Kasumi-1 (cell line): ENCODE data around the gene MAD1L1.
"Not testable (repeated sequence)": the region's sequence is repeated elsewhere in the genome, so short reads cannot be mapped to it uniquely, and the experiment has no call there.

ENCODE experiments used
- DNase-seq, 2 experiments: peaks; one replicate each; lab custom pipeline; 2025; lab: John Stamatoyannopoulos, UW

MAD1L1 gene

DNA sequence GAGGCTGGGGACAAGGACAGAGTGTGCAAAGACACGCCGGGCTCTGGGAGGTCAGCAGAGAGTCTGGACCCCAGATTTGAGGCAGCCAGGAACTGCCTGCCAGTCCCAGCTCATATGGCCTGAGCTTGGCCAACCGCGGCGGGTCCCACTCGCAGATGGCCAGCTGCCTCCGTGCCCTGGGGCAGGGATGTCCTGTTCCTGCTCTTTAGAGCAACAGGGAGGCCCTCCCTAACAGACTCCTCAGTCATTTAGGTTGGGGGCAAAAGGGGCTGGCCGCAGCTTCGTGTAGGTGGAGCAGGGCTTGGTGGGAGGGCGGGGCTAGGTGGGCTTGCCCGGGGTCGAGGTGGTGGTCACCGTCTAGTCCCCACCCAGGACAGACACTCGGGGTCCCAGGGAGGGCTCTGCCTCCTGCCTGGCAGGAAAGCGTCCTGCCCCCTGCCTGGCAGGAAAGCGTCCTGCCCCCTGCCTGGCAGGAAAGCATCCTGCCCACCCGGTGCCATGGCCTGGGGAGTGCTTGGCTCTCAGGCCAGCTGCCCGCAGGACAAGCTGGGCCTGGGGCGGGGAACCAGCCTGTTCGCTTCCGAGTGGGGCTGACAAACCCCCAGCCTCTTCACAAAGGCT, 393.7 kb downstream of the MAD1L1 start:
- DNase-seq = not testable (repeated sequence)

DNA sequence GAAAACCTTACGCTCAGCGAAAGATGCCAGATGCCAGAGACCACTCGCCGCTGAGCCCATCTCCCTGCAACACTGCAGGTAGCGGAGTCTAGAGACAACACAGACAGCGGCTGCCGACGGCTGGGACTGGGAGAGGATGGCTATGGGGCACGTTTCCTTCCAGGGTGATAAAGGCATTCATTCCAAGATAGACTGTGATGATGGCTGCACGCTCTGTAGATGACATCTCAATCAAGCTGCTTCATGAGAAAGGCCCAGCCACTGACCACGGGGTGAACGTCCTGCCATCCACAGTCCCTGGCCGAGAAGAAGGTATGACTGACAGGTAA, 394.2 kb downstream of the MAD1L1 start:
- DNase-seq = not testable (repeated sequence)

DNA sequence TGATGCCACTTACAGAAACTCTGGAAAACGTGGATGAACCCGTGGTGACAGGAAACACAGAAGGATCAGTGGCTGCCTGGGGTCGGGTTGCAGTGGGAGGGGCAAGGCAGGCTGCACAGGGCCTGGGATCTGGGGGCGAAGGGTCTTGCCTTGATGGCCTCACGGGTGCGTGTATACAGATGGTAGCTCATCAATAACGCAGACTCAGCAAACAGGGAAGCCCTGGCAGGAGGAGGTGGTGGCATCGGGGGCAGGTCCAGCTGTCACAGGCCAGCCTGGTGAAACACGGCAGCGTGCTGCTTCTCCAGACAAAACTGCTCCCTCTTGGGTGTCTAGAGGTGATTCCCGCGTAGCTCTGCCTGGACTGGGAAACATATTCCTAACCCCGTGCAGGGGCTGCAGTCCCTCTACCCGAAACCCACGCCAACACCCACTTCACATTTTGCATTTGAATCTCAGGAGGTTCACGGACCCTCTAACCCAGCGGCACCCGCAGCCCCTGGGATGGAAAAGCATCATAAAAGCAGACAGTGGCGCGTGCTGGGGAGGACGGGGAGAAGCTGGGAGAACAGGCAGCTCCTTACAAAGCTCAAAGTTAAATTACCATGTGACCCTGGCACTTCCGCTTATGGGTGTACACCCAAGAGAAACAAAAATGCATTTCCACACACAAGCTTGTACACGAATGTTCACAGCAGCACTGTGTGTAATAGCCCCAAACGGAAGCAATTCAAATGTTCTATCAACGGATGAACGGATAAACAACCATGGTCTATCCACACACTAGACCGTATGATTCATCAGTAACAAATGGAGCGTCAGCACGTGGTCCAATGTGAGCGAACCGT, 394.8 kb downstream of the MAD1L1 start:
- not testable (repeated sequence) for DNase-seq

DNA sequence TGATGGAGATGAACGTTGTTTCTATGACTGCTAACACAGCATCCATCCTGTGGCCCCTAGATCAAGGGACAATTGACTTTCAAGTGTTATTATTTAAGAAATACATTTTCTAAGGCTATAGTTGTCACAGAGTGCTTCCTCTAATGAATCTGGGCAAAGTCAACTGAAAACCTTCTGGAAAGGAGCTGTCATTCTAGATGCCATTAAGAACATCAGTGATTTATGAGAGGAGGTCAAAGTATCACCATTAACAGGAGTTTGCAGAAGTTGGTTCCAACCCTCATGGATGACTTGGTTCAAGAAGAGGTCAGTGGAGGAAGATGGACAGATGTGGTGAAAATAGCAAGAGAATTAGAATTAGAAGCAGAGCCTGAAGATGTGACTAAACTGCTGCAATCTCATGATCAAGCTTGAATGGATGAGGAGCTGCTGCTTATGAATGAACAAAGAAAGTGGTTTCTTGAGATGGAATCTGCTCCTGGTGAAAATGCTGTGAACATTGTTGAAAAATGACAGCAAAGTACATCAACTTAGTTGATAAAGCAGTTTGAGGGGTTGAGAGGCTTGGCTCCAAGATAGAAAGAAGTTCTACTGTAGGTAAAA, 400.7 kb downstream of the MAD1L1 start:
- not testable (repeated sequence) for DNase-seq

DNA sequence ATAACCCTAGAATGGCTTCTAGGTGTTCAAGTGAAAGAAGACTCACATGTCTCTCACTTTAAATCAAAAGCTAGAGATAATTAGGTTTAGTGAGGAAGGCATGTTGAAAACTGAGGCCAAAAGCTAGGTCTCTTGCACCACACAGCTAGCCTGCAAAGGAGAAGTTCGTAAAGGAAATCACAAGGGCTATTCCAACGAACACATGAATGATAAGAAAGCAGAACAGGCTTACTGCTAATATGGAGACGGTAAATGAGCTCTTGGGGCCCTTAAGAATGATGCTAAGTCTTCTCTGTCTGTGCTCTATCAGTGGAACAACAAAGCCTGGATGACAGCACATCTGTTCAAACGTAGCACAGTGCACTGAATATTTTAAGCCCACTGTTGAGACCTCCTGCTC, 401.3 kb downstream of the MAD1L1 start:
- DNase-seq = not testable (repeated sequence)

DNA sequence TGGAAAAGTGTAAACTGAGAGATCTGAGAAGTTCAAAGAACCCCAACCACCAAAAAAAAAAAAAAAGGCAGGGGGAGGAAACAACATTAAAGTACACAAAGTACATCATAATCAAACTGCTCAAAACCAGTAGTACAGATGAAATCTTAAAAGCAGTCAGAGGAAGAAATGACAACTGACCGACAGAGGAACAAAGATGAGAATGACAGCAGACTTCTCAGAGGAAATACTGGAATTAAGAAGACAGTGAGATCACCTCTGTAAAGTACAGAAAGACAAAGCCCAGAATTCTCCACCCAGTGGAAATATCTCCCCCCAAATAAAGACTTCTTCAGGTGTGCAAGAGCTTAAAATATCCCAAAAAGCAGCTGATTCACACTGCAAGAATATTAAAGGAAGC, 403.1 kb downstream of the MAD1L1 start:
- DNase-seq = not testable (repeated sequence)

DNA sequence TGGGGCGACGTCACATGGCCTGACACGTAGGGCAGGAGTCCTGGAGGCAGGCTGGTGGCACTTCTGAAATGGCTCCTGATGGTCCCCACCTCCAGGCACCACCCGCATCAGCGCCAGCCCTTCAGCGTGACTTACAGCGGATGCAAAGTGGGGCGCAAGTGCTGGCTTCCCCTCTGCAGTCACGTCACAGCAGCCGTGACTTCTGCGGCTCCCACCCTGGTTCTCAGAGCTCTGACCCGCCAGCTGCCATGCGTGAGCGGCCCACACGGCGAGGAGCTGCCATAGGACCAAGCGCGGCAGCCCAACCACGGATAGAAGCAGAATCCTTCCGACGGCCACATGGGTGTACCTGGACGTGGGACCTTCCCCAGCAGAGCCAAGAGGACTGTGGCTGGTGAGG, 403.6 kb downstream of the MAD1L1 start:
- DNase-seq = no peak

DNA sequence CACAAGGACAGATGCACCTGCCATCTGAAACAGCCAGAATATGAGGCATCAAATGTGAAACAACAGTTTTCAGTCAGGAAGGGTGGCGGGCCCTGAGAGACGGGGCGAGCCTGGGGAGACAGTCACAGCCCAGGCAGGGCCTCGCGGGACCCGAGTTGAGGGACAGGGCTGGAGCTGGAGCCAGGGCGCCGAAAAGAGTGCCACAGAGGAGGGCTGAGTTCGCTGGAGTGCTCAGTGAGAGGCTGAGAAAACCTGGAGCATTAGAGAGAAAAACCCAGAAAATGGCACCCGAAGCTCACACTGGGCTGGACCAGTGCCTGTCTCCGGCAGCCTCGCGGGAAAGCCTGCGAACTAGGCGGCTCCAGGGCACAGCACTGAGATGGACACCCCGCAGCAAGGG, 404.6 kb downstream of the MAD1L1 start:
- DNase-seq = not testable (repeated sequence)

DNA sequence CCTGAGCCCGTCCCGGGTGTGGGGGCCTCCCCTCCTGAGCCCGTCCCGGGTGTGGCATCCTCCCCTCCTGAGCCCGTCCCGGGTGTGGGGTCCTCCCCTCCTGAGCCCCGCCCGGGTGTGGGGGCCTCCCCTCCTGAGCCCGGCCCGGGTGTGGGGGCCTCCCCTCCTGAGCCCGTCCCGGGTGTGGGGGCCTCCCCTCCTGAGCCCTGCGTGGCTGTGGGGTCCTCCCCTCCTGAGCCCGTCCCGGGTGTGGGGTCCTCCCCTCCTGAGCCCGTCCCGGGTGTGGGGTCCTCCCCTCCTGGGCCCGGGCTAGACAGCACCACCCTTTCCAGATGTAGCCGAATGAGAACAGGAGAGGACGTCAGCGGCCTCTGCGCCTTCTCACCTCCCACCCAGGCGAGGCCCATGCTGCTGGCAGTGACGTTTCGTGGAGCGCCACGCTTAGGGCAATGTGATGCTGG, 405.2 kb downstream of the MAD1L1 start:
- not testable (repeated sequence) for DNase-seq

DNA sequence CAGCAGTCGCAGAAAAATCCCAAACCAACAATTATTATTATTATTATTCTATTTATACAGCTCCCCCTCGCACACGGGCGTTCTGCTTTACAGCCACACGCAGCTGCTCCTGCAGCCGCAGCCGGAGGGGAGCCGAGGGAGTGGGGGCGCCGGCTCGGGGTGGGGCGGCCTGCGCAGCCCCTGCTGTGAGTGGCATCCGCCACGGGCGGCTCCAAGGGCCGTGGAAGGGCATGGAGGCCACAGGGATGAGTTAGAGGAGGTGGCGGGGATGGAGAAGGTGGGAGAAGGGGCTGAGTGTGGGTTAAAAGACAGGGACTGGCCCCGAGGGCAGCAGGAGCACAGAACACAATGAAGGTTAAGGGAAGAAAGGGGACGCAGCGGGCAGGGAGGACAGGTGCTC, 405.8 kb downstream of the MAD1L1 start:
- DNase-seq = not testable (repeated sequence)

DNA sequence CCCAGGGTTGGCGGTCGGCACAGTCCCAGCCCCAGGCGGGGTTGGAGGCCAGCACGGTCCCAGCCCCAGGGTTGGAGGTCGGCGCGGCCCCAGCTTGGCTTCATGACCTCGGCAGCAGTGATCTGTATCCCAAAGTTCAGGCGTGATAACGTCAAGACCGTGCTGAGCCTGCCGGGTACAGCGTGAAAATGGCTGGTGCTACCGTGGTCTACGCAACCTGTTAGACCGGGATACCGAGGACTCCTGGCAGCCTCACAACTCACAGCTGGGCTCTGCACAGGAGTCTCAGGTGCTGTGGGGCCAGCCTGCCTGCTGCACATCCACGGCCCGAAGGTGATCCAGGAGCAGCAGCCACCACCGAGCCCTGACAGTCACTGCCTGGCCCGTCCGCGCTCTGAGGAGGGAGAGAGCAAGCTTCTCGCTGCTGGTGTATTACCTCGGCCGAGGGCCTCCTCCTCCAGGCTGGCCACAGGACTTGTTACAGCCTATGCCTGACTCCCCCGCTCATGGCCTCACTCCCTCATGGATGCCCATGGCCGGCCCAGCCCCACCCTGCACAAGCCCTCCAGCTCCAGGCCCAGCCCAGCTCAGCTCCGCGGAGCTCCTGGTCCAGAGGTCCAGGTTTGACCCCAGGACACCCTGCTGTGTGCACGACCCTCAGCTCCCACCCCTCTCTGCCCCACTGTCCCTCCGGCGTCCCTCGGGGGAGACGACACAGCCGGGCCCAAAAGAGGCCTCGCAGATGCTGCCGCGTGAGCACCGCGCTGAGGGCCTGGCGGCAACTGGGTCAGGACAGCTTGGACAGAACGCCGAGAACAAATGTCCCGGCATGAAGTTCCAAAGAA, 406.6 kb downstream of the MAD1L1 start:
- no peak for DNase-seq

DNA sequence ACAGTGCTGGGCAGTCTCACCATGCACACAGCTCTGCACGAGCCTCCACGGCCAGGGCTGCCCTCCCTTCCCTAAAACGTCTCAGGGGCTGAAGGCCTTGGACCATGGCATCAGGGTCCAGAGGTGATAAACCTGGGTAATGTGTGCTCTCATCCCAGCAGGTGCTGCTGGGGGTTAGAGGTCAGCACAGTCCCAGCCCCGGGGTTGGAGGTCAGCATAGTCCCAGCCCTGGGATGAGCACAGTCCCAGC, 407.2 kb downstream of the MAD1L1 start:
- not testable (repeated sequence) for DNase-seq

DNA sequence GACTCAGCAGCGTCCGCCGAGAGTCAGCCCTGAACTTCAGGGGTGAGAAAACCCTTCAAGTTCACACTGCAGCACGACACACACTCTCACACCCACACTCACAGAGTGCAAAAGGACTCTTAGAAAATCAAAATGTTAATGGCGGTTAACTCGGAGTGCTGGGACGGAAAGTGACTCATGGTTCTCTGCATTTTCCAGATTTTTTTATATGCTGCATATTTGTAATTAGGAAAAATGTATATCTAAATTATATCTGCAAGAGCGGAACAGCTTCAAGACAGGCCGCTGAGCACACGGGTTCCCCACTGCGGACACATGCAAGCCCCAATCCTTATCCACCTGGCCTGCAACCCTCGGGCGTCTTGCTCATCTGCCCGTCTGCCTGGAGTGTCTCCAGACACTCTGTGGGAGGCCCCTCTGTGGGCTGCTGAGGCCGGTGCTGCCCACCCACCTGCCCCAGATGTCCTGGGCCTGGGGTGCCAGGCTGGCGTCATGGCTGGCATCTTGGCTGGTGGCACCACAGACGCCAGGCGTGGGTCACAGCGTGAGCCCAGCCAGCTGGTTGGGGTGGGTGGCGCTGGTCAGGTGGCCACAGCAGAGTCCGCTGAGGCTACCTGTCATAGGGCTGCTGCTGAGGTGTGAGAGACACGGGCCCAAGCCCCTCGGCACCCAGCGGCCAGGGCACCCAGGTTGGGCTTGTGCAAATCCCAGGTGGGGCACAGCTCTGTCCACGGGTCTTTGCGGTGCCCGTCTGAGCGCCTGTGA, 407.7 kb downstream of the MAD1L1 start:
- not testable (repeated sequence) for DNase-seq

DNA sequence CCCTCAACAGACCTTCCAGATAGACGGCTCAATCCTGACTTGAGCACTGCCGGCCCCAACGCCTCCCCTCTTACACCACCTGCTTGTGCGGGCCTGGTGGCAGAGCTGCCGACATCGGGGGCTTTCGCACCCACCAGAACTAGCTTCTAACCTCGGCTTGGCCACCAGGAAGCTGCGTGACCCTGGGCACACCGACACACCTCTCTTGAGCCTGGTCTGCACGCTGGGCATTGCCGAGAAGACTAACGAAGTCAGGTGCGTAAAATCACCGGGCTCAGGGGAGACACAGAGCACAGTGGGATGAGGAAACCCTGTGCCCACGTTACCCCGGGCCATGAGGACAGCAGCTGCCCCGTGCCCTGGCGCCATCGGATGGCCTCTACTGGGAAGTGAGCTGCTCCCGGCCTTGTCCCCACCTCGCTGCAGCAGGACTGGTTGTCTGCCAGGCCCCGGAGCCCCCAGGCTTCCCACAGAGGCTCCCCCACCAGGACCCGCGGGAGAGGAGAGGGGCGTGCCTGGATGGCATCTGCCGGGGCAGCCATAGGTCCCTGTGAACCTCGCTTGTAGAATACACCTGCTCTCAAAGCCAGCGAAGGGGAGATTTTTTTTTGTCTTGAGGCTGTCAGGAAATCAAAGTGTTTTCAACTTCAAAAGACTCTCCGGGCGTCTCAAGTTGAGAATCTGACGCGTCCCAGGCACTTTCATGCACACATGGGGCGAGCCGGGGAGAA, 408.4 kb downstream of the MAD1L1 start:
- not testable (repeated sequence) for DNase-seq

DNA sequence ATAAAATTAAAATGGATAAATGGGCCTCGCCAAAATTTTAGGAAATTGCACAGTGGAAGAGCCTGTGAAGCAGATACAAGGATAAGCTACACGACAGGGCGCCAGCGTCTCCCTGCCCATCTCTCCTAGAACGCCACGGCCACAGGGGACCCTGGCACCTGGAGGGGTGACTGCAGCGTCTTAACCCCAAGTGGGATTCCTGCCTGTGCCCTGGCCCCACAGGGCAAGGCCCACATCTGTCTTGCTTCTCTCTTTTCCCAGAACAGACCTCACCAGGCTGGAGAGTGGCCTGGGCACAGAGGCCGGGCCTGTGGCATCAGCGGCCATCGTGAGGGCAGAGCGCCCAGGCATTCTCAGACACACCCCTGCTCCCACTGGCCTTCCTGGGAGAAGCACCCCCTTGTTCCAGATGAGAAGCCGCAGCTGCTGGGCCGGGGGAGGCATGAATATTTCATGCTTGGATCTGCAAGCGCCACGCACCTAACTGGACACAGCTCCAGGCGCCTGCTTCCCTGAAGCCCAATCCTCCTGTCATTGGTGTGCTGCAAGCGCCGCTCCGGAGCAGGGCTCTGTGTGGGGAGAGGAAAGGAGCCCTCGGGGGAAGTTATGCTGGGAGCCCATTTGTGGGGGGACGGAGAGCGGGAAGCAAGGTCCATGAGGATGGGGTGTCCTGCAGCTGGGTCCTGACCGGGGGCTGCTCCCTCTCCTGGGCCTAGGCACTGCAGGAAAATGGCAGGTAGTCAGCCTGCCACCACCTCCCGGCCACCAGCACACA, 409.2 kb downstream of the MAD1L1 start:
- no peak for DNase-seq

DNA sequence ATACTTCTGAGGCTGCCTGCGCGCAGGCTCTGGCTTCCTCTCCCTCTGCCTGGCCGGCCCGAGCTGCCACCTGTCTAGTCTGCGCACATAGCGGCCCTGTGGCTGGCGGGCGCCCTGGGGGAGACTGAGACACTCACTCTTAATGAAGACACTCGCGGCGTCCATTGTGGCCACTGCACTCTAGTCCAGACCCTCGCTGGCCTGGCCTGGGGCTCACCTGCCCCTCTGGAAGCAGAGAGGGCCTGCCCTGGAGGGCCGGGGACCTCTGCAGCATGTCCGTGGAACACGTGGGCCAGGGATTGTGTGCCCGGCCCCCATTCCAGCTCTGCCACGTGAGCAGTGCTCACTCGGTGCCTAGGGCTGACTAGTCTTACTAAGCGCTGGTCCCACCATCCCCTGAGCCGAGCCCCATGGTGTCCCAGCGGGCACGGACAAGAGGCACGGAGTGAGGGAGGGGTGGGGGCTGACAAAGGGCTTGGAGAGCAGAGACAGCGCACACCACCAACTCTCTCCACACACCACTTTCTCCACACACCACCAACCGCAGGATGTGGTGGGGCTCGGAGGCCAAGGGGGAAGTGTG, 413.4 kb downstream of the MAD1L1 start:
- DNase-seq = no peak

DNA sequence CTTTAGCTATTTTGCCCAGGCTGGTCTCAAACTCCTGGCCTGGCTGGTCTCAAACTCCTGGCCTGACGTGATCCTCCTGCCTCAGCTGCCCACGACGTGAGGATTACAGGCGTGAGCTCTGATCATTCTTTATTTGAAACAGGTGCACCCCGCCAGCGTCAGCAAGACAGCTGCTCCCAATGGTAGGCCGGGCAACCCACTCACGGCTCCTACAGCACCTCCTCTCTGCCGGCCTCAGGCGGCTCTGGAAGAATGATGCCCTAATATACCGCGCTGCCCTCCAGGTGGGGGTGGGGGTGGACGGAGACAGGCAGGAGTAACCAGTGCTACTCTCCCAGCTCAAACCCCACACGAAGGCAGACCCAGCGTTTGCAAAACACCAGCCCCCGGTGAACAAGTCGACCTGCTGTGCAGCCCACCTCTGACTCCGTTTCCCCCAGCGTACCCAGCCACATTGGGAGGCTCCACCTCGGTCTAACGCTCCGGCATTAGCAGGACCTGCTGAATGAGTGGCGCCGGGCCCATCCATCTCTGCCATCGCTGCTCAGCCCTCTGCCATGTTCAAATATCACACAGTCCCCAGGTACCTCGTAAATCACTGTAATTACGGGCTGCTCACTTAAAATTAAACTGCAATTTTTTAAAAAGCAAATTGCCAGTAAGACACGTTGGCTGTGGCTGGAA, 414.0 kb downstream of the MAD1L1 start:
- no peak for DNase-seq

DNA sequence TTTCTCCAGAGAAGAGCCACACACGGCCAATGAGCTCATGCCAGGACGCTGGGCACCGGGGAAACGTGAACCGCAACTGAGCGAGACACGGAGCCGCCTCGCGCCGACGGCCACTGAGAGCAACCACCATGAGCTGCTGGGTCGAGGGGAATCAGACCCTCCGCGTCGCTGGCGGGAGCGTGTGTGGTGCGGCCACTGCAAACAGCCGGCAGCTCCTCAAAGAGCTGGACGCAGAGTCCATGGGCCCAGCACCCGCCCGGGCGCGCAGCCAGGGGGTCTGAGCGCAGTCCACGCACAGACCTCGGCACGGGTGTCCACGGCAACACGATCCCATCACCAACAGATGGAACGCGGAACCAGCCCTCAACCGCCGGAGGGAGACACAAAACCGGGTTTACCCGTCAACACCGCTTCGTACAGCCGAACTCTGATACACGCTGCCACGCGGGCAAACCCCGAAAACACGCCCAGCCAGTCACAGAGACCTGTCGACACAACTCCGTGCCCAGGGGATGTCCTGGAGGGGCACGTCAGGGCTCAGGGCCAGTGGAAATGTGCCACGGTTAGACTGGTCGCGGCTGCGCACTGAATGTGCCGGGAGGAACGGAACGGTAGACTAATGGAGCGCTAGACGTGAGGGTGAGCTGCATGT, 415.6 kb downstream of the MAD1L1 start:
- DNase-seq = no peak

DNA sequence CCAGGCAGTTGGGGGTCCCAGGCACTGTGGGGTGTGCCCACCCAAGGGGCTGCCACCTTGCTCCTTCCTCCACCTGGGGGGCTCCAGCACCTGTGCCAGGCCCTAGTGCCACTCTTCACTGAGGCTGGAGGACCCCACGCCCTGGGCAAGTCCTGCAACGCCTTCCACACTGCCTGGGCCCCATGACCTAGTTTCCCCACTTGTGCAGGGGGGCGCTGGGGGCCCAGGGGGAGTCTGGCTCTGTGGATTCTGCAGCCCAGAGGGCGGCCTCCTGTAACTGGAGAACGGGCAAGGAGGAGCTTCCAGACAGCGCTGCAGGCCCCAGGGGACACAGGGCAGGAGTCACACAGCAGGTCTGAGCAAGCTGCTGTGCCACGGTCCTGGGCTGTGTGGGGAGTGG, 416.3 kb downstream of the MAD1L1 start:
- not testable (repeated sequence) for DNase-seq
